GM12878 (cell line): Measurements from ENCODE around the gene CCL23. TPM values are rescaled to one million over a fixed set of nuclear protein-coding genes. Genes with fewer than 3 reads are reported as not detected.

Experiments
- ATAC-seq: fragments of 200-7000 bp; cut with Tn5 transposase; 3 replicates; pipeline ENCODE4 v1.9.1; 2020; ENCODE audit warnings: mild to moderate bottlenecking, moderate library complexity
- BruUV-seq: library from RNA; stranded (reverse); fragments of 400-500 nt; replicated peaks from 2 replicates; lab custom pipeline; 2021; lab: Mats Ljungman, UMichigan
- CTCF ChIA-PET: fragments of 300-600 bp; sonication (Branson Sonifier 250); formaldehyde crosslinking; extraction: SDS; loops from one replicate; lab custom pipeline; 2021; ENCODE audit warnings: inconsistent platforms; lab: Yijun Ruan, JAX
- POLR2A ChIA-PET: fragments of 350-600 bp; formaldehyde crosslinking; extraction: SDS; loops from one replicate; lab custom pipeline; 2021; ENCODE audit warnings: inconsistent platforms; lab: Charles Lee
- RAD21 ChIA-PET: fragments of 300-600 bp; sonication (Branson Sonifier 250); formaldehyde crosslinking; loops from one replicate; lab custom pipeline; 2023; ENCODE audit warnings: antibody characterized with exemption; ENCODE audit not compliant: unreplicated experiment; lab: Charles Lee
- SMC1A ChIA-PET: fragments of 300-600 bp; sonication (Branson Sonifier 250); formaldehyde crosslinking; loops from one replicate; lab custom pipeline; 2023; ENCODE audit not compliant: unreplicated experiment, uncharacterized antibody; lab: Charles Lee
- DNase-seq: peaks from one replicate; pipeline ENCODE4 v3.0.0-alpha.2; 2011; ENCODE audit warnings: low read depth, low spot score
- FAIRE-seq: peaks from 3 replicates; lab custom pipeline; 2011; peaks lifted over from hg19 to GRCh38; lab: Jason Lieb, UNC
- H2AFZ ChIP-seq: 2 replicates; pipeline ENCODE4 v1.6.0; 2011; ENCODE audit warnings: low read depth, low read length, control low read depth; ENCODE audit not compliant: control insufficient read depth
- H3K27ac ChIP-seq: 2 replicates; pipeline ENCODE4 v1.5.1; 2011; ENCODE audit warnings: control low read depth; ENCODE audit not compliant: control insufficient read depth, insufficient read depth
- H3K27me3 ChIP-seq, 2 experiments: replicated peaks in 1 of 2; 2 replicates each; pipeline versions ENCODE4 v1.6.0 to v1.6.1; 2011; ENCODE audit warnings: low read length in 1 of 2; ENCODE audit not compliant: control insufficient read depth in 2 of 2, insufficient read depth in 2 of 2
- H3K36me3 ChIP-seq, 2 experiments: 2 replicates each; pipeline ENCODE4 v1.5.1; 2011; ENCODE audit warnings: low read length in 1 of 2; ENCODE audit not compliant: control insufficient read depth in 2 of 2, insufficient read depth in 2 of 2
- H3K4me1 ChIP-seq: 2 replicates; pipeline ENCODE4 v1.6.1; 2011; ENCODE audit warnings: mild to moderate bottlenecking, low read length, moderate library complexity, mixed read lengths; ENCODE audit not compliant: control insufficient read depth, insufficient read depth
- H3K4me2 ChIP-seq: 2 replicates; pipeline ENCODE4 v1.6.0; 2011; ENCODE audit warnings: control low read depth; ENCODE audit not compliant: control insufficient read depth, insufficient read depth
- H3K4me3 ChIP-seq: fragments of 200-600 bp; sonication (generic); 2 replicates; pipeline ENCODE4 v1.5.1; 2016
- H3K79me2 ChIP-seq: 2 replicates; pipeline ENCODE4 v1.6.0; 2011; ENCODE audit warnings: low read length; ENCODE audit not compliant: control insufficient read depth, insufficient read depth
- H3K9ac ChIP-seq: 2 replicates; pipeline ENCODE4 v1.8.0; 2011; ENCODE audit warnings: low read length, control low read depth, mixed read lengths; ENCODE audit not compliant: control insufficient read depth, insufficient read depth
- H3K9me3 ChIP-seq: replicated peaks from 3 replicates; pipeline ENCODE4 v1.5.1; 2011; ENCODE audit warnings: mild to moderate bottlenecking, low read length; ENCODE audit not compliant: control insufficient read depth, insufficient read depth
- H4K20me1 ChIP-seq: 2 replicates; pipeline ENCODE4 v1.6.0; 2011; ENCODE audit not compliant: control insufficient read depth, insufficient read depth
- BACH1 ChIP-seq: fragments of 450-650 bp; IDR thresholded peaks from 2 replicates; pipeline ENCODE4 v1.6.1; 2017; ENCODE audit warnings: mild to moderate bottlenecking, borderline replicate concordance
- CHD2 ChIP-seq: IDR thresholded peaks from 2 replicates; pipeline ENCODE4 v1.6.1; 2011; ENCODE audit warnings: low read depth, low read length, improper control_type of control experiment, borderline replicate concordance
- HDGF ChIP-seq: fragments of 450-650 bp; IDR thresholded peaks from 2 replicates; pipeline ENCODE4 v1.6.1; 2016; ENCODE audit warnings: antibody characterized with exemption
- JUND ChIP-seq: IDR thresholded peaks from 2 replicates; pipeline ENCODE4 v1.6.1; 2012; ENCODE audit warnings: low read depth, mild to moderate bottlenecking, low read length, improper control_type of control experiment, moderate library complexity
- KAT2A ChIP-seq: conservative IDR thresholded peaks from 2 replicates; pipeline ENCODE4 v1.6.1; 2011; ENCODE audit warnings: low read depth, low read length; ENCODE audit not compliant: control insufficient read depth
- MTA2 ChIP-seq: fragments of 450-650 bp; IDR thresholded peaks from 2 replicates; pipeline ENCODE4 v1.6.1; 2016; ENCODE audit warnings: low read depth, mild to moderate bottlenecking, moderate library complexity
- NBN ChIP-seq: fragments of 450-650 bp; IDR thresholded peaks from 2 replicates; pipeline ENCODE4 v1.6.1; 2016
- NFIC ChIP-seq: IDR thresholded peaks from 2 replicates; pipeline ENCODE4 v1.6.1; 2012; ENCODE audit warnings: low read depth, mild to moderate bottlenecking, inconsistent platforms, low read length, moderate library complexity
- NFYA ChIP-seq: IDR thresholded peaks from 2 replicates; pipeline ENCODE4 v1.6.1; 2011; ENCODE audit warnings: low read depth, mild to moderate bottlenecking, low read length, improper control_type of control experiment, borderline replicate concordance
- NFYB ChIP-seq: IDR thresholded peaks from 2 replicates; pipeline ENCODE4 v1.6.1; 2011; ENCODE audit warnings: low read depth, mild to moderate bottlenecking, low read length, improper control_type of control experiment, moderate library complexity; ENCODE audit not compliant: insufficient read depth
- NR2F1 ChIP-seq: fragments of 450-650 bp; conservative IDR thresholded peaks from 2 replicates; pipeline ENCODE4 v1.6.1; 2017; ENCODE audit warnings: mild to moderate bottlenecking
- RAD21 ChIP-seq: IDR thresholded peaks from 2 replicates; pipeline ENCODE4 v1.6.1; 2011; ENCODE audit warnings: mild to moderate bottlenecking, low read depth, low read length, moderate library complexity; ENCODE audit not compliant: insufficient read depth
- RAD51 ChIP-seq: fragments of 450-650 bp; IDR thresholded peaks from 2 replicates; pipeline ENCODE4 v1.6.1; 2016; ENCODE audit warnings: moderate library complexity, mild to moderate bottlenecking, inconsistent platforms
- STAT1 ChIP-seq: fragments of 450-650 bp; conservative IDR thresholded peaks from 2 replicates; pipeline ENCODE4 v1.6.1; 2014; ENCODE audit warnings: antibody characterized with exemption, mild to moderate bottlenecking
- STAT3 ChIP-seq: IDR thresholded peaks from 2 replicates; pipeline ENCODE4 v1.6.1; 2011; ENCODE audit warnings: low read depth, low read length, improper control_type of control experiment
- TARDBP ChIP-seq: IDR thresholded peaks from 2 replicates; pipeline ENCODE4 v1.6.1; 2016; ENCODE audit warnings: borderline replicate concordance
- ZZZ3 ChIP-seq: IDR thresholded peaks from 2 replicates; pipeline ENCODE4 v1.6.1; 2011; ENCODE audit warnings: low read depth; ENCODE audit not compliant: control insufficient read depth, insufficient read length
- WGBS: methylation state at CpG from one replicate; pipeline ENCODE4 v1.1.6; 2016; ENCODE audit warnings: low lambda C conversion rate; ENCODE audit not compliant: insufficient replicate concordance, insufficient coverage; ENCODE audit errors: missing lambda C conversion rate; 5-methylcytosine and 5-hydroxymethylcytosine counted together
- in situ Hi-C: fragments of 300-500 bp; cut with MboI; formaldehyde crosslinking; loops from 9 replicates; pipeline ENCODE4 v1.14.3; 2018; ENCODE audit warnings: mixed read lengths
- intact Hi-C: fragments of 100-400 bp; cut with micrococcal nuclease; formaldehyde crosslinking; loops from one replicate; pipeline ENCODE4 v1.14.2; 2022; ENCODE audit not compliant: unreplicated experiment
- polyA plus RNA-seq, 11 experiments: library from polyadenylated mRNA; depleted of rRNA in 4 of 11; unstranded in 6 of 11; stranded (reverse) in 5 of 11; fragments of >200 nt; fragmentation: Nextera tagmentation in 4 of 11; fragmentation: Illumina TruSeq in 1 of 11; extraction: Ambion mirVana in 4 of 11; extraction: Trizol in 1 of 11; gene quantifications; 1 replicate in 1 of 11; 2 replicates in 10 of 11; pipeline versions ENCODE4 v1.2.1 to v1.2.3, GENCODE V29; 2011 to 2016; ENCODE audit warnings: inconsistent platforms in 2 of 11, missing spikeins in 2 of 11, low read depth in 1 of 11
- total RNA-seq, 4 experiments: library from RNA; depleted of rRNA in 3 of 4; stranded (reverse); fragments of >200 nt in 3 of 4; fragmentation: Illumina TruSeq in 1 of 4; extraction: Trizol in 1 of 4; gene quantifications; 2 replicates each; pipeline versions ENCODE4 v1.2.1 to v1.2.3, GENCODE V29; 2013 to 2021
- TF ChIP-seq, protein P1 (sequence below): fragments of 450-650 bp; IDR thresholded peaks from 2 replicates; pipeline ENCODE4 v1.6.1; 2017; ENCODE audit warnings: borderline replicate concordance
- TF ChIP-seq, protein P2 (sequence below): fragments of 450-650 bp; IDR thresholded peaks from 2 replicates; pipeline ENCODE4 v1.6.1; 2017; ENCODE audit warnings: antibody characterized with exemption, mild to moderate bottlenecking, moderate library complexity
- TF ChIP-seq, protein P3 (sequence below): fragments of 450-650 bp; IDR thresholded peaks from 2 replicates; pipeline ENCODE4 v1.6.1; 2018; ENCODE audit warnings: borderline replicate concordance, mild to moderate bottlenecking; ENCODE audit not compliant: partially characterized antibody

The CCL23 gene
- total and polyA plus RNA-seq, 10 of the 15 experiments (the other 5 are each of a cell fraction or from before 2014, with no cell fraction given) = 0.15 to 0.62 (median 0.41) TPM; not detected in 6

DNA sequence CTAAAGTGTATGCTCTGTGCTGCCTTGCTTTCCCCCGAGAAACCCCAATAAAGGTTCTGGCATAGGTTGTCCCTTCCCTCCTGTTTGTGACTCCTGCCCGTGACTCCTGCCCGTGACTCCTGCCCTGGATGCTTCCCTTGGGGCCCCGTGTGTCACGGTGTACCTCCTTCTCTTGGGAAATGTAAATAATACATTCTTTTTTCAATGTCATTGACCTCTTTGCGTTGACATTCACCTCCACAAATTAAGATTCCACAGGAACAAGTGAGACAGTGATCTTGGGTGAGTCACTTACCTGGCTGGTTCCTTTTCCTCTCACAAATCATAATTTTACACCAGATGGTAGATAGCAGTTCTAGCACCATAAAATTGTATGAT lies 17.1 kb downstream of the CCL23 start:
- H3K27me3 ChIP-seq = no peaks in the 10 kb centered on the region
- H3K4me2 ChIP-seq = no peak overlapping the region
- ChIA-PET POLR2A (no interaction called here), RAD21 (interaction anchor here (0.6 to 1.6 kb wide), 3 partner anchors 9 to 134 kb away, joined by 3 to 9 read pairs (median 3); no protein-coding TSS in a partner anchor), CTCF (interaction anchor here (1.4 kb wide), 2 partner anchors 72 to 74 kb away, joined by 3 to 5 read pairs; no protein-coding TSS in a partner anchor), SMC1A (interaction anchor here (0.9 to 2.1 kb wide), 4 partner anchors 19 to 148 kb away, joined by 3 to 7 read pairs (median 4); partner anchors contain the start of gene CCL16)
- H2AFZ ChIP-seq = no peak overlapping the region
- DNase-seq = no peak
- no peak overlapping the region for H3K4me3 ChIP-seq
- H3K9me3 ChIP-seq = no peaks in the 10 kb centered on the region
- no peak overlapping the region for H3K9ac ChIP-seq
- no peak for ATAC-seq
- 30% methylated on average over 6 of the region's 6 CpGs for WGBS
- no peaks in the 10 kb centered on the region for H4K20me1 ChIP-seq
- BruUV-seq = no TSS peak
- intact Hi-C loops (no loop called here), in situ Hi-C loops (no loop called here)
- H3K36me3 ChIP-seq = no peaks in the 10 kb centered on the region
- no peak for FAIRE-seq
- no peaks in the 10 kb centered on the region for H3K79me2 ChIP-seq
- no peak overlapping the region for H3K27ac ChIP-seq
- no peak for TF ChIP-seq MTA2
- TF ChIP-seq ZZZ3 = no peak
- no peak for TF ChIP-seq KAT2A
- TF ChIP-seq NR2F1 = no peak
- no peak for TF ChIP-seq CHD2
- no peak for TF ChIP-seq NFIC
- no peak for TF ChIP-seq RAD21
- no peak for TF ChIP-seq RAD51
- TF ChIP-seq NFYA = no peak
- TF ChIP-seq TARDBP = no peak
- TF ChIP-seq, protein P1, sequence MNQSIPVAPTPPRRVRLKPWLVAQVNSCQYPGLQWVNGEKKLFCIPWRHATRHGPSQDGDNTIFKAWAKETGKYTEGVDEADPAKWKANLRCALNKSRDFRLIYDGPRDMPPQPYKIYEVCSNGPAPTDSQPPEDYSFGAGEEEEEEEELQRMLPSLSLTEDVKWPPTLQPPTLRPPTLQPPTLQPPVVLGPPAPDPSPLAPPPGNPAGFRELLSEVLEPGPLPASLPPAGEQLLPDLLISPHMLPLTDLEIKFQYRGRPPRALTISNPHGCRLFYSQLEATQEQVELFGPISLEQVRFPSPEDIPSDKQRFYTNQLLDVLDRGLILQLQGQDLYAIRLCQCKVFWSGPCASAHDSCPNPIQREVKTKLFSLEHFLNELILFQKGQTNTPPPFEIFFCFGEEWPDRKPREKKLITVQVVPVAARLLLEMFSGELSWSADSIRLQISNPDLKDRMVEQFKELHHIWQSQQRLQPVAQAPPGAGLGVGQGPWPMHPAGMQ = no peak
- no peak for TF ChIP-seq HDGF
- no peak for TF ChIP-seq STAT1
- no peak for TF ChIP-seq STAT3
- TF ChIP-seq, protein P2, sequence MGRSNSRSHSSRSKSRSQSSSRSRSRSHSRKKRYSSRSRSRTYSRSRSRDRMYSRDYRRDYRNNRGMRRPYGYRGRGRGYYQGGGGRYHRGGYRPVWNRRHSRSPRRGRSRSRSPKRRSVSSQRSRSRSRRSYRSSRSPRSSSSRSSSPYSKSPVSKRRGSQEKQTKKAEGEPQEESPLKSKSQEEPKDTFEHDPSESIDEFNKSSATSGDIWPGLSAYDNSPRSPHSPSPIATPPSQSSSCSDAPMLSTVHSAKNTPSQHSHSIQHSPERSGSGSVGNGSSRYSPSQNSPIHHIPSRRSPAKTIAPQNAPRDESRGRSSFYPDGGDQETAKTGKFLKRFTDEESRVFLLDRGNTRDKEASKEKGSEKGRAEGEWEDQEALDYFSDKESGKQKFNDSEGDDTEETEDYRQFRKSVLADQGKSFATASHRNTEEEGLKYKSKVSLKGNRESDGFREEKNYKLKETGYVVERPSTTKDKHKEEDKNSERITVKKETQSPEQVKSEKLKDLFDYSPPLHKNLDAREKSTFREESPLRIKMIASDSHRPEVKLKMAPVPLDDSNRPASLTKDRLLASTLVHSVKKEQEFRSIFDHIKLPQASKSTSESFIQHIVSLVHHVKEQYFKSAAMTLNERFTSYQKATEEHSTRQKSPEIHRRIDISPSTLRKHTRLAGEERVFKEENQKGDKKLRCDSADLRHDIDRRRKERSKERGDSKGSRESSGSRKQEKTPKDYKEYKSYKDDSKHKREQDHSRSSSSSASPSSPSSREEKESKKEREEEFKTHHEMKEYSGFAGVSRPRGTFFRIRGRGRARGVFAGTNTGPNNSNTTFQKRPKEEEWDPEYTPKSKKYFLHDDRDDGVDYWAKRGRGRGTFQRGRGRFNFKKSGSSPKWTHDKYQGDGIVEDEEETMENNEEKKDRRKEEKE = no peak
- TF ChIP-seq BACH1 = no peak
- TF ChIP-seq JUND = no peak
- TF ChIP-seq, protein P3, sequence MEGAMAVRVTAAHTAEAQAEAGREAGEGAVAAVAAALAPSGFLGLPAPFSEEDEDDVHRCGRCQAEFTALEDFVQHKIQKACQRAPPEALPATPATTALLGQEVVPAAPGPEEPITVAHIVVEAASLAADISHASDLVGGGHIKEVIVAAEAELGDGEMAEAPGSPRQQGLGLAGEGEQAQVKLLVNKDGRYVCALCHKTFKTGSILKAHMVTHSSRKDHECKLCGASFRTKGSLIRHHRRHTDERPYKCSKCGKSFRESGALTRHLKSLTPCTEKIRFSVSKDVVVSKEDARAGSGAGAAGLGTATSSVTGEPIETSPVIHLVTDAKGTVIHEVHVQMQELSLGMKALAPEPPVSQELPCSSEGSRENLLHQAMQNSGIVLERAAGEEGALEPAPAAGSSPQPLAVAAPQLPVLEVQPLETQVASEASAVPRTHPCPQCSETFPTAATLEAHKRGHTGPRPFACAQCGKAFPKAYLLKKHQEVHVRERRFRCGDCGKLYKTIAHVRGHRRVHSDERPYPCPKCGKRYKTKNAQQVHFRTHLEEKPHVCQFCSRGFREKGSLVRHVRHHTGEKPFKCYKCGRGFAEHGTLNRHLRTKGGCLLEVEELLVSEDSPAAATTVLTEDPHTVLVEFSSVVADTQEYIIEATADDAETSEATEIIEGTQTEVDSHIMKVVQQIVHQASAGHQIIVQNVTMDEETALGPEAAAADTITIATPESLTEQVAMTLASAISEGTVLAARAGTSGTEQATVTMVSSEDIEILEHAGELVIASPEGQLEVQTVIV = no peak
- no peak for TF ChIP-seq NFYB
- TF ChIP-seq NBN = no peak
- H3K4me1 ChIP-seq = peaks cover 20% of the 10 kb centered on the region
